Measurements from ENCODE around the gene MRPS16.
A peak's percentile ranks its signal among the peaks of the same experiment; 100 is the strongest.
"Not testable (repeated sequence)": the region's sequence is repeated elsewhere in the genome, so short reads cannot be mapped to it uniquely, and the experiment has no call there.

MRPS16 gene

GRCh38 chr10:73252445-73253224, at the start of gene MRPS16:
TSS of gene MRPS16 (minus strand) at chr10:73252644. CDS start at chr10:73252482, 162 bp downstream.
- peak; percentile 86 to 89 for DNase-seq (ENCODE audit: low read depth in 2 of 2)

- DNase-seq (ENCODE audit: low read depth in 2 of 2), result no peak
Observed at GRCh38 chr10:73296946-73297345, 44.5 kb upstream of the MRPS16 start.

- DNase-seq (ENCODE audit: low read depth in 2 of 2), result no peak
Observed at GRCh38 chr10:73293461-73293860, 41.0 kb upstream of the MRPS16 start.

GRCh38 chr10:73289958-73290357, 37.5 kb upstream of the MRPS16 start:
- no peak for DNase-seq (ENCODE audit: low read depth in 2 of 2)

- no peak for DNase-seq (ENCODE audit: low read depth in 2 of 2)
Observed at GRCh38 chr10:73287441-73287840, 35.0 kb upstream of the MRPS16 start.

GRCh38 chr10:73281097-73281496, 28.7 kb upstream of the MRPS16 start:
- no peak for DNase-seq (ENCODE audit: low read depth in 2 of 2)

GRCh38 chr10:73264423-73264822, 12.0 kb upstream of the MRPS16 start:
- DNase-seq (ENCODE audit: low read depth in 2 of 2), result no peak

GRCh38 chr10:73263693-73264347, 11.4 kb upstream of the MRPS16 start:
- DNase-seq (ENCODE audit: low read depth in 2 of 2), result no peak

GRCh38 chr10:73262880-73263555, 10.6 kb upstream of the MRPS16 start:
- no peak for DNase-seq (ENCODE audit: low read depth in 2 of 2)

- DNase-seq (ENCODE audit: low read depth in 2 of 2), result no peak
Observed at GRCh38 chr10:73262105-73262730, 9.8 kb upstream of the MRPS16 start.

GRCh38 chr10:73261362-73261995, 9.0 kb upstream of the MRPS16 start:
- DNase-seq (ENCODE audit: low read depth in 2 of 2), result no peak

GRCh38 chr10:73258612-73259011, 6.2 kb upstream of the MRPS16 start:
- not testable (repeated sequence) for DNase-seq (ENCODE audit: low read depth in 2 of 2)

GRCh38 chr10:73253225-73253555, 746 bp upstream of the MRPS16 start:
- DNase-seq (ENCODE audit: low read depth in 2 of 2), result no peak

- no peak for DNase-seq (ENCODE audit: low read depth in 2 of 2)
Observed at GRCh38 chr10:73251683-73252444, 580 bp downstream of the MRPS16 start.

- DNase-seq (ENCODE audit: low read depth in 2 of 2), result no peak
Observed at GRCh38 chr10:73248259-73248724, 4.2 kb downstream of the MRPS16 start.

GRCh38 chr10:73247509-73248258, 4.8 kb downstream of the MRPS16 start:
- DNase-seq (ENCODE audit: low read depth in 2 of 2), result no peak

- peak; percentile 96 for DNase-seq (ENCODE audit: low read depth in 2 of 2)
Observed at GRCh38 chr10:73246646-73247508, 5.6 kb downstream of the MRPS16 start, which contains the start of gene DNAJC9. TSS of gene DNAJC9 (minus strand) at chr10:73247255. CDS start at chr10:73247189, 66 bp downstream.

GRCh38 chr10:73246322-73246645, 6.2 kb downstream of the MRPS16 start:
- DNase-seq (ENCODE audit: low read depth in 2 of 2), result no peak

GRCh38 chr10:73244866-73245477, 7.5 kb downstream of the MRPS16 start:
- no peak for DNase-seq (ENCODE audit: low read depth in 2 of 2)

Data from stimulated activated CD4-positive, alpha-beta T cell treated with anti-CD3 and anti-CD28 coated beads, Interleukin-12 subunit alpha, Interleukin-12 subunit beta, amount 100 ng/mL, for 24 hours (primary cell).